ENCODE measurements around the gene CCL20.
"Not testable (repeated sequence)": the region's sequence is repeated elsewhere in the genome, so short reads cannot be mapped to it uniquely, and the experiment has no call there.

The CCL20 gene

GRCh38 chr2:227828477-227828912 lies 14.9 kb downstream of the CCL20 start:
- no peaks in the 10 kb centered on the region for H3K36me3 ChIP-seq (ENCODE audit: insufficient read depth)
- no peak overlapping the region for H3K4me3 ChIP-seq (IDR thresholded peaks at IDR 0.05; ENCODE audit: insufficient read depth, low read depth, low read length)
- H3K4me2 ChIP-seq: no peak overlapping the region
- no peaks in the 10 kb centered on the region for H3K27me3 ChIP-seq (ENCODE audit: insufficient read depth, low read depth)
- H3K79me2 ChIP-seq (ENCODE audit: insufficient read depth, low read depth): no peaks in the 10 kb centered on the region
- no peak overlapping the region for H3K9ac ChIP-seq
- no peak overlapping the region for H2AFZ ChIP-seq (ENCODE audit: low read depth)
- H4K20me1 ChIP-seq (ENCODE audit: insufficient read depth): no peaks in the 10 kb centered on the region
- no peak for TF ChIP-seq CTCF (conservative IDR thresholded peaks at IDR 0.05; ENCODE audit: low read depth, low read length)
- no peak overlapping the region for H3K27ac ChIP-seq
- H3K4me1 ChIP-seq (ENCODE audit: low read depth, poor library complexity, severe bottlenecking): no peaks in the 10 kb centered on the region

GRCh38 chr2:227829337-227829736 lies 15.7 kb downstream of the CCL20 start:
- Histone ChIP-seq H4K20me1 (ENCODE audit: insufficient read depth) (no peaks in the 10 kb centered on the region), H3K27me3 (ENCODE audit: insufficient read depth, low read depth) (no peaks in the 10 kb centered on the region), H3K4me1 (ENCODE audit: low read depth, poor library complexity, severe bottlenecking) (no peaks in the 10 kb centered on the region), H3K4me3 (IDR thresholded peaks at IDR 0.05; ENCODE audit: insufficient read depth, low read depth, low read length) (no peak overlapping the region), H3K36me3 (ENCODE audit: insufficient read depth) (no peaks in the 10 kb centered on the region), H2AFZ (ENCODE audit: low read depth) (no peak overlapping the region), H3K79me2 (ENCODE audit: insufficient read depth, low read depth) (no peaks in the 10 kb centered on the region), H3K9ac (no peak overlapping the region), H3K4me2 (no peak overlapping the region), H3K27ac (no peak overlapping the region)
- TF ChIP-seq CTCF (conservative IDR thresholded peaks at IDR 0.05; ENCODE audit: low read depth, low read length): no peak

- no peaks in the 10 kb centered on the region for H3K79me2 ChIP-seq (ENCODE audit: insufficient read depth, low read depth)
- no peaks in the 10 kb centered on the region for H4K20me1 ChIP-seq (ENCODE audit: insufficient read depth)
- H3K27me3 ChIP-seq (ENCODE audit: insufficient read depth, low read depth): no peaks in the 10 kb centered on the region
- no peak for TF ChIP-seq CTCF (conservative IDR thresholded peaks at IDR 0.05; ENCODE audit: low read depth, low read length)
- no peak overlapping the region for H3K4me3 ChIP-seq (IDR thresholded peaks at IDR 0.05; ENCODE audit: insufficient read depth, low read depth, low read length)
- H3K36me3 ChIP-seq (ENCODE audit: insufficient read depth): no peaks in the 10 kb centered on the region
- no peaks in the 10 kb centered on the region for H3K4me1 ChIP-seq (ENCODE audit: low read depth, poor library complexity, severe bottlenecking)
- no peak overlapping the region for H2AFZ ChIP-seq (ENCODE audit: low read depth)
- H3K4me2 ChIP-seq: no peak overlapping the region
- H3K9ac ChIP-seq: no peak overlapping the region
- H3K27ac ChIP-seq: no peak overlapping the region
Measured at GRCh38 chr2:227834423-227834822, 20.8 kb downstream of the CCL20 start.

- Histone ChIP-seq H4K20me1 (ENCODE audit: insufficient read depth) (no peaks in the 10 kb centered on the region), H2AFZ (ENCODE audit: low read depth) (no peak overlapping the region), H3K27ac (no peak overlapping the region), H3K4me2 (no peak overlapping the region), H3K27me3 (ENCODE audit: insufficient read depth, low read depth) (no peaks in the 10 kb centered on the region), H3K4me3 (IDR thresholded peaks at IDR 0.05; ENCODE audit: insufficient read depth, low read depth, low read length) (no peak overlapping the region), H3K9ac (no peak overlapping the region), H3K36me3 (ENCODE audit: insufficient read depth) (no peaks in the 10 kb centered on the region), H3K79me2 (ENCODE audit: insufficient read depth, low read depth) (no peaks in the 10 kb centered on the region), H3K4me1 (ENCODE audit: low read depth, poor library complexity, severe bottlenecking) (no peaks in the 10 kb centered on the region)
- TF ChIP-seq CTCF (conservative IDR thresholded peaks at IDR 0.05; ENCODE audit: low read depth, low read length): no peak
Measured at GRCh38 chr2:227834916-227835650, 21.4 kb downstream of the CCL20 start.

- H3K9ac ChIP-seq; H3K4me3 ChIP-seq (IDR thresholded peaks at IDR 0.05; ENCODE audit: insufficient read depth, low read depth, low read length); H3K4me1 ChIP-seq (ENCODE audit: low read depth, poor library complexity, severe bottlenecking); H3K36me3 ChIP-seq (ENCODE audit: insufficient read depth); H3K79me2 ChIP-seq (ENCODE audit: insufficient read depth, low read depth); H3K27me3 ChIP-seq (ENCODE audit: insufficient read depth, low read depth); H3K27ac ChIP-seq; H2AFZ ChIP-seq (ENCODE audit: low read depth); H4K20me1 ChIP-seq (ENCODE audit: insufficient read depth); H3K4me2 ChIP-seq: not testable (repeated sequence)
Measured at GRCh38 chr2:227839339-227840129, 25.9 kb downstream of the CCL20 start.
